Choroid plexus epithelial cell (primary cell): ENCODE measurements around the gene ADGRE2.
"Not testable (repeated sequence)": the region's sequence is repeated elsewhere in the genome, so short reads cannot be mapped to it uniquely, and the experiment has no call there.

Experiments used
- DNase-seq: peaks from one replicate; pipeline ENCODE4 v3.0.0-alpha.2; 2010; ENCODE audit warnings: low read depth
- H3K4me3 ChIP-seq: 2 replicates; pipeline ENCODE4 v1.5.1; 2011; ENCODE audit warnings: low read depth, mild to moderate bottlenecking, control low read depth, low read length, moderate library complexity
- CTCF ChIP-seq: conservative IDR thresholded peaks from 2 replicates; pipeline ENCODE4 v1.5.1; 2011; ENCODE audit warnings: low read depth, mild to moderate bottlenecking, control low read depth, inconsistent platforms, low read length, moderate library complexity

Gene ADGRE2

GRCh38 chr19:14778110-14778845 is at the start of gene ADGRE2:
Gene ADGRE2 (minus strand): TSS chr19:14778560. CDS start chr19:14776756, 1,804 bp downstream.
- not testable (repeated sequence) for DNase-seq, H3K4me3 ChIP-seq

GRCh38 chr19:14826006-14826405 is 47.6 kb upstream of the ADGRE2 start:
- no peak for DNase-seq
- TF ChIP-seq CTCF: no peak

GRCh38 chr19:14821937-14822336 is 43.6 kb upstream of the ADGRE2 start:
- TF ChIP-seq CTCF: no peak
- H3K4me3 ChIP-seq: no peak overlapping the region
- no peak for DNase-seq

More at GRCh38 chr19:14826006-14826405, 47.6 kb upstream of the ADGRE2 start:
- H3K4me3 ChIP-seq: no peak overlapping the region

- no peak for DNase-seq
- TF ChIP-seq CTCF: no peak
- H3K4me3 ChIP-seq: no peak overlapping the region
Observed at GRCh38 chr19:14818588-14818987, 40.2 kb upstream of the ADGRE2 start.

GRCh38 chr19:14817052-14817451 is 38.7 kb upstream of the ADGRE2 start:
- no peak overlapping the region for H3K4me3 ChIP-seq
- no peak for TF ChIP-seq CTCF
- no peak for DNase-seq

- H3K4me3 ChIP-seq: no peak overlapping the region
- no peak for TF ChIP-seq CTCF
- DNase-seq: no peak
Observed at GRCh38 chr19:14814982-14815652, 36.8 kb upstream of the ADGRE2 start.

- no peak overlapping the region for H3K4me3 ChIP-seq
- no peak for DNase-seq
- no peak for TF ChIP-seq CTCF
Observed at GRCh38 chr19:14809272-14810057, 31.1 kb upstream of the ADGRE2 start.
